C4-2B (cell line): ENCODE results near the gene MLKL.

Experiments used
- H3K27ac ChIP-seq: fragments of 450-650 bp; 2 replicates; pipeline ENCODE4 v1.5.1; 2017
- ZFX ChIP-seq: fragments of 450-650 bp; IDR thresholded peaks from 2 replicates; pipeline ENCODE4 v1.6.1; 2017
- TF ChIP-seq, protein P1 (sequence below): fragments of 450-650 bp; conservative IDR thresholded peaks from 2 replicates; pipeline ENCODE4 v1.5.1; 2017; ENCODE audit warnings: mild to moderate bottlenecking

Gene MLKL

DNA sequence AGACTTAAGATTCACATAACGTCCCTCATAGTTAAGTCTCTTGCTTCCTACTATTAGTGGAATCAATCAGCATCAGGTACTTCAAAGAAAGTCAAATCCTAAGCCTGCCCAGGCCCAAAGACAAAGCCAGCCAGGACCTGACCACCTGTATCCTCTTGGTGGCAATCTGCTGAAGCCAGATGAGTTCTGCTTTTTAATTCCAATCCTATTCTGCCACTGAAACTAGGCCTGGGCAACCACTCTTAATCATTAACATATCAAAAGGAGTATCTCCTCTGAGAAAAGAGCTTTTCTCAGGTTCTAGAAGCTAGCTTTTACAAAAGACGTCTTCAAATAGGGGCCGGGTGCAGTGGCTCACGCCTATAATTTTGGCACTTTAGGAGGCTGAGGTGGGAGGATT, 78.7 kb downstream of the MLKL start:
- no peak for TF ChIP-seq ZFX
- TF ChIP-seq, protein P1, sequence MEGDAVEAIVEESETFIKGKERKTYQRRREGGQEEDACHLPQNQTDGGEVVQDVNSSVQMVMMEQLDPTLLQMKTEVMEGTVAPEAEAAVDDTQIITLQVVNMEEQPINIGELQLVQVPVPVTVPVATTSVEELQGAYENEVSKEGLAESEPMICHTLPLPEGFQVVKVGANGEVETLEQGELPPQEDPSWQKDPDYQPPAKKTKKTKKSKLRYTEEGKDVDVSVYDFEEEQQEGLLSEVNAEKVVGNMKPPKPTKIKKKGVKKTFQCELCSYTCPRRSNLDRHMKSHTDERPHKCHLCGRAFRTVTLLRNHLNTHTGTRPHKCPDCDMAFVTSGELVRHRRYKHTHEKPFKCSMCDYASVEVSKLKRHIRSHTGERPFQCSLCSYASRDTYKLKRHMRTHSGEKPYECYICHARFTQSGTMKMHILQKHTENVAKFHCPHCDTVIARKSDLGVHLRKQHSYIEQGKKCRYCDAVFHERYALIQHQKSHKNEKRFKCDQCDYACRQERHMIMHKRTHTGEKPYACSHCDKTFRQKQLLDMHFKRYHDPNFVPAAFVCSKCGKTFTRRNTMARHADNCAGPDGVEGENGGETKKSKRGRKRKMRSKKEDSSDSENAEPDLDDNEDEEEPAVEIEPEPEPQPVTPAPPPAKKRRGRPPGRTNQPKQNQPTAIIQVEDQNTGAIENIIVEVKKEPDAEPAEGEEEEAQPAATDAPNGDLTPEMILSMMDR, result no peak

More for the DNA sequence above, 78.7 kb downstream of the MLKL start:
- H3K27ac ChIP-seq, result no peak overlapping the region
